ENCODE results near the gene CCDC50.

The CCDC50 gene

GRCh38 chr3:191328962-191329653, at the start of gene CCDC50:
TSS of gene CCDC50 (plus strand) at chr3:191329394. CDS start at chr3:191329675, 281 bp downstream.
- peak; percentile 72 for DNase-seq (ENCODE audit: low spot score)

GRCh38 chr3:191280111-191280510, 49.1 kb upstream of the CCDC50 start:
- no peak for DNase-seq (ENCODE audit: low spot score)

DNA sequence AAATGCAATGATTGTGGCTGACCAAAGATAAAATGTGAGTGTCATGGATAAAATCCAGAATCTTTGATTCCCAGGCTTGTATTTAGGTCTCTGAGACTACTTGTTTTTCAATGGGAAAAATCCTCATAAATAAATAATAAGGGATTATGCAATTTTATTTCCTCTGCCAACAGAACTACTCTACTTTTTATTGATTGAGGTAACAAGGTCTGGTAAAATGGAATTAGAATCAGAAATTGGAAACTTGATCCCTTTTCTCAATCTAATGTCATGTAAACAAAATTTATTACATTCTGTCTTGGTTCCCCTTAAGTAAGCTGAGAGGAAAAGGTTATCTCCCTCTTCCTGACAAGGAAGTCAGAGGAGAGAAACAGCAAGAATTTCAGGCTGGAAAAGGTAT, 48.3 kb upstream of the CCDC50 start:
- no peak for DNase-seq (ENCODE audit: low spot score)

DNA sequence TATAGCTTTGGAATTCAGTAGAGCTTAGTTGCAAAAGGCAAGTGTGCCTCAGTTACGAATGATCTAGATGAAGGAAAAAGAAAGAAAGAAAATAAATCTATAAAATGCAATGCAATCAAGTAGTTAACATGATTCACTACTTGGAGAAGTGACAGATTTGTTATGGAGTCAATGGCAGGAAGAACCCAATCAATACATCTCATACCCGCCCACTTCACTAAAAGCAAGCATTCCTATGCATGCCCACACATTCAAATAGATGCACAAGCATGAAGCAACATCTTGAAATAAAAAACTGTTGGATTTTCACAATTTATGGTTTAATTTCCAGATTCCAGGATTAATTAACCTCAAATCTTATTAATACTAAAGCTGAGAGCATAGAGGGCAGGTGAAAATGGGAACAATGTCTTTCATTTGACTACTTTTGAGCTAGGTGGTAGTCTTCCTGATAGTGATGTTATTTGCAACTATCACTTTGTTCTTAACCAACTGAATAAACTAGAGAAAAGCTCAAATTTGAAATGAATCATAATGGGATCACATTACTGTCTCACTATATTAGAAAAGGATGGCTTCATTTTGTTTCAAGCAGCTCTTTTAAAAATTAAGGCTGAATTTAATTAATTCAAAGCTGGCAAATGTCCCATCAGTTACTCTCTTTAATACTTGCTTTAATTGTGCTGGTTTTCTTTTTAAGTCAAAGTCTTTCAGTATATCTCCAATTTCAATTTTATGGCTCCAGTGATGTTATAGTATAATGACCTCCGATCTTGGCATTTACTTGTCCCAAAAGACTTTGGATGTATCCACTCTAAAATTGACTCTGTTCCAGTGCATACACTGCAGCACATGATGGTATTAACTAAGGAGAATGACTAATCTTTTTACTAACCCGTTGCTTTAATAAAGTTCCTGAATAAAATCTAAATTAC, 46.7 kb upstream of the CCDC50 start:
- no peak for DNase-seq (ENCODE audit: low spot score)

DNA sequence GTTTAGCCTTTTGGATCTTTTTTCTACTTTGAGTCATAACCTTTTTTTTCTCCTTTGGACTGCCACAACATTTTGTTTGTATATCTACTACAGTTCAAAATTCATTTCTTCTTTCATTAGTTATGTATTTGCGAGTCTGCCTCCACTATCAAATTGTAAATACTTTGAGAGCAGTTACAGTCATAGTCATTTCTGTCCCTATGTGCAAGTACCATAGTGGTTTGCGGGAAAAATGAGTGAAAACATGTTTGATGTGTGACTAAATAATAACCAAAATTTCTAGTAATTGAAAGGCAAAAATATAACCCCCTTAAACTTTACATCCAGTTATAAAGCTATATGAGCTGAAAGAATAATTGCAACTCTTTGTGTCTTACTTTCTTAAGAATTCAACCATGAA, 45.8 kb upstream of the CCDC50 start:
- no peak for DNase-seq (ENCODE audit: low spot score)

GRCh38 chr3:191290311-191291025, 38.7 kb upstream of the CCDC50 start:
- no peak for DNase-seq (ENCODE audit: low spot score)

- no peak for DNase-seq (ENCODE audit: low spot score)
Observed at GRCh38 chr3:191292243-191293015, 36.8 kb upstream of the CCDC50 start.

- DNase-seq (ENCODE audit: low spot score): no peak
Observed at GRCh38 chr3:191294291-191294690, 34.9 kb upstream of the CCDC50 start.

DNA sequence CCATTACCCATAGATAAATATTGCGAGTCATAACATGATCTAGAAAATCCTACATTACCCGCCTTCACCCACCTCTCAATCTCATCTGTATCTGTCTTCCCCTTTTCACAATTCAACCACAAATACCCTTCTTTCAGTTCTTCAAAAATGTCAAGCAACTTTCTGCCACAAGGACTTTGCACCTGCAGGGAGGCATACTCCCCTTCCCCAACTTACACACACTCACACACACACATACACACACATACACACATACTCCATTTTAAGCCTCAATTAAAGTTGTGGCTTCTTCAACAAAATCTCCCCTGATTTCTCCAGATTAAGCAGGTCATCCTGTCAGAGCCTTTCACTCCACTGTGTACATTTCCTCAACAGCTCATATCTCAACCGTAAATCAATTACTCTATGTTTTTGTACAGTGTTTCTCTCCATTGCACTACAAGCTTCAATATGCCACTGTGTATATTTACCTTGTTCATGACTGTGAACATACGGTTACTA, 33.1 kb upstream of the CCDC50 start:
- DNase-seq (ENCODE audit: low spot score): no peak

DNA sequence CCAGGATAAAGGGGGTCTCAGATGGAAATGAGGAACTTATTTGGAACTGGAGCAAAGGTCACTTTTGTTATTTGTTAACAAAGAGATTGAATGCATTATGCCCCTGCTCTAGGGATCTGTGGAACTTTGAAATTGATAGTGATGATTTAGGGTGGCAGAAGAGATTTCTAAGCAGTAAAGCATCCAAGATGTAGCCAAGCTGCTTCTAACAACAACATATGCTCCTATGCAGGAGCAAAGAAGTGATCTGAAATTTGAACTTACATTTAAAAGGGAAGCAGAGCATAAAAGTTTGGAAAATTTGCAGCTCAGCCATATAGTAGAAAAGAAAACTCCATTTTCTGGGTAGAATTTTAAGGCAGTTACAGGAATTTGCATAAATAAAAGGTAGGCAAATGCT, 30.3 kb upstream of the CCDC50 start:
- no peak for DNase-seq (ENCODE audit: low spot score)

DNA sequence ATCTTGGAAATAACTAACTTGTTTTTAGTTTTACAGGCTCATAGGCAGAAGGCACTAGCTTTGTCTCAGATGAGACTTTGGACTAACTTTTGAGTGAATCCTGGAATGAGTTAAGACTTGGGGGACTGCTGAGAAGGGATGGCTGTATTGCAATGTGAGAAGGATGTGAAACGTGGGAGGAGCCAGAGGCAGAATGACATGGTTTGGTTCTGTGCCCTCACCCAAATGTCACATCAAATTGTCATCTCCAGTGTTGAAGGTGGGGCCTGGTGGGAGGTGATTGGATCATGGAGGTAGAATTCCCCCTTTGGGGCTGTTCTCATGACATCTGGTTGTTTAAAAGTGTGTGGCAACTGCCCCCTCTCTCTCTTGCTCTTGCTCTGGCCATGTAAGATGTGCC, 28.8 kb upstream of the CCDC50 start:
- no peak for DNase-seq (ENCODE audit: low spot score)

DNA sequence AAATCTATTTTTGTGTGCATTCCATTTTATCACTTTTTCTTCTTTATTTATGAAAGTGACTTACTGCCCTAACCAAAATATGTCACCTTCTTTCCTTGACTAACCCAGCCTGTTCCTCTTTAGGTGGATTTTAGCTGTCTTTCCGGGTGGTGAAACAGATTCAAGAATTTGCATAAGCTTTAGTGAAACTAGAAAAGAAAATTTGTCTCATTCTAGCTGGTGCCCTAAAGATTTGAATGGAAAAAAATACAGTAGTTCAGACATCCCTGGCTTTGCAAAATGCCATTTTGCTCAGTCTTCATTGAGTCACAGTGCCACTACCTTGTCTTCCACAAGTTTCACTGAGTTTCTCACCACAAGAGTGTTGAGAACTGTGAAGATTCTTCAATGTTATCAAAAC, 28.2 kb upstream of the CCDC50 start:
- no peak for DNase-seq (ENCODE audit: low spot score)

DNA sequence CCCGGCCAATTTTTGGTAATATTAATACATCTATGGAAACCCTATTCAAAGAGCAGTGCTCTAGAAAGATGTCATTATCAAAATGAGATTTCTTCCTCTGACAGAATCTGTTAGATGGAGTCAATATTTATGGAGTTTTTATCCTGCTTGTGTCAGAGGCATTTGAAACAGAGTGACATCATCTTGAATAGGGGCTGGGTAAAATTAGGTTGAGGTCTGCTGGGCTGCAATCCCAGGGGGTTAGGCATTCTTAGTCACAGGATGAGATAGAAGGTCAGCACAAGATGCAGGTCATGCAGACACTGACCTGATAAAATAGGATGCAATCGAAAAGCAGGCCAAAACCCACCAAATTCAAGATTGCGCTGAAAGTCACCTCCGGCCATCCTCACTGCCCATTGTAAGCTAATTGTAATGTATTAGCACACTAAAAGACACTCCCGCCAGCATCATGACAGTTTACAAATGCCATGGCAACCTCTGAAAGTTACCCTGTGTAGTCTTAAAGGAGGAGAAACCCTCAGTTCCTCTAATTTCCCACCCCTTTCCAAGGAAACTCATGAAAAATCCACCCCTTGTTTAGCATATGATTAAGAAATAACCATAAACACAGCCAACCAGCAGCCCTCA, 27.3 kb upstream of the CCDC50 start:
- DNase-seq (ENCODE audit: low spot score): no peak

- DNase-seq (ENCODE audit: low spot score): no peak
Observed at GRCh38 chr3:191302451-191302850, 26.7 kb upstream of the CCDC50 start.

DNA sequence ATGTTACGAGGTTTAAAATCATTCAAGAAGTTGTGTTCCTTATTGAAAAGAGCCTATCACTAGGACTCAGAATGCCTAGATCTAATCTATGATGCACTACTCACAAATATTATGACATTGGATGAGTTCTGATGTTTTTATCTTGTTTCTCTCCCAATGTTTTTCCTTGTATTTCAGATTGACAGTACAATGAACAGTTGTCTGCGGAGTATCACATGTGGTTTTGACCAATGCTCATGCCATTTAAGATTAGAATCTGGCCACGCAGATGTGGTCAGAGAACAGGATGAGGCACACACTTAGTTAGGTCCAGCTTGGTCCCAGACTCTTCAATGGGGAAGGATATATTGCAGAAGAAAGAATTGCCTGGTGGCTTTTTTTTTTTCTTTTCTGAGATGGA, 25.6 kb upstream of the CCDC50 start:
- DNase-seq (ENCODE audit: low spot score): no peak

GRCh38 chr3:191306428-191306827, 22.8 kb upstream of the CCDC50 start:
- DNase-seq (ENCODE audit: low spot score): no peak

DNA sequence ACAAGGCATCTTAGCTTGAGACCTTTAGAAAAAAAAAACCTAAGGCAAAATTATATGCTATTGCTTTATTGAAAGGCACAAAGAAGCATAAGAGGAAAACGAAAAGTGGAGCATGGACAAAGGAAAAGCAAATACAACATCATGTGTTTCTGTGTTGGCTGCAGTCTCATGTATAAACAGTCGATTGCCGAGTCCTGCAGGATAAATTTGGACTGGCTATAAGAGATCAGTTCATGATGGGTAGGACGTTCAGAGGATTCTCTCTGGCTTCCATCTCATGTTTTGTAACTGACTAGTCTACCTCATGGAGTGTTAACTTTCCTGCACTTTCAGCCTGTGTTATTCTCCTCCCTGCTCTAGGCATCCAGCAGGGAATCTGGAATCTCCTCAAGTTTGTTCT, 21.9 kb upstream of the CCDC50 start:
- DNase-seq (ENCODE audit: low spot score): no peak

GRCh38 chr3:191313296-191313695, 15.9 kb upstream of the CCDC50 start:
- DNase-seq (ENCODE audit: low spot score): no peak

- DNase-seq (ENCODE audit: low spot score): no peak
Observed at GRCh38 chr3:191314109-191314728, 15.0 kb upstream of the CCDC50 start.

DNA sequence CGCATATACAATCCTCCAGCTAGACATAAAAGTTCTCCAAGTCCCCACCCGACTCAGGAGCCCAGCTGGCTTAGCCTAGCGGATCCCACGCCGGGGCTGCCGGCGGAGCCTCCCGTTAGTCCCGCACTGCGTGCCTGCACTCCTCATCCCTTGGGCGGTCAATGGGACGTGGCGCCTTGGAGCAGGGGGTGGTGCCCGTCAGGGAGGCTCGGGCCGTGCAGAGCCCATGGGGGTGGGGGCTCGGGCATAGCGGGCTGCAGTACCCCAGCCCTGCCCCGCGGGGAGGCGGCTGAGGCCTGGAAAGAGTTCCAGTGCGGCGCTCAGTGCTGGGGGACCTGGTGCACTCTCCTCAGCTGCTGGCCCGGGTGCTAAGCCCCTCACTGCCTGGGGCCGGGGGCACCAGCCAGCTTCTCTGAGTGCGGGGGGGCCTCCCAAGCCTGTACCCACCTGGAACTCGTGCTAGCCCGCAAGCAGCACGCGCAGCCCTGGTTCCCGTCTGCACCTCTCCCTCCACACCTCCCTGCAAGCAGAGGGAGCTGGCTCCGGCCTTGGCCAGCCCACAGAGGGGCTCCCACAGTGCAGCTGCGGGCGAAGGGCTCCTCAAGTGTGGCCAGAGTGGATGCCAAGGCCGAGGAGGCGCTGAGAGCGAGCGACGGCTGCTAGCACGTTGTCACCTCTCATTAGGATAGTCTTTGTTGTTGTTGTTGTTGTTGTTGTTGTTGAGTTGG, 12.2 kb upstream of the CCDC50 start:
- DNase-seq (ENCODE audit: low spot score): no peak

Measured in SW480 (cell line).